H9 (cell line): Measurements from ENCODE around the gene LIX1L. TPM values are rescaled to one million over a fixed set of nuclear protein-coding genes. Genes with fewer than 3 reads are reported as not detected.

Experiments
- DNase-seq: peaks from one replicate; pipeline ENCODE4 v3.0.0-alpha.2; 2017
- H2AFZ ChIP-seq: one replicate; pipeline ENCODE4 v1.6.1; 2013; ENCODE audit warnings: mild to moderate bottlenecking, low read length, control low read depth, moderate library complexity
- H2AK5ac ChIP-seq: 2 replicates; pipeline ENCODE4 v1.6.1; 2013; ENCODE audit warnings: low read length, control low read depth, mixed read lengths; ENCODE audit not compliant: insufficient read length
- H2BK120ac ChIP-seq: one replicate; pipeline ENCODE4 v1.6.1; 2013; ENCODE audit warnings: low read depth, mild to moderate bottlenecking, low read length, control low read depth, inconsistent platforms; ENCODE audit not compliant: poor library complexity, severe bottlenecking
- H2BK12ac ChIP-seq: 2 replicates; pipeline ENCODE4 v1.6.1; 2013; ENCODE audit warnings: low read length, control low read depth, mixed read lengths, low read depth; ENCODE audit not compliant: insufficient read length
- H2BK15ac ChIP-seq: 2 replicates; pipeline ENCODE4 v1.6.1; 2013; ENCODE audit warnings: low read depth, low read length, control low read depth
- H2BK20ac ChIP-seq: one replicate; pipeline ENCODE4 v1.6.1; 2013; ENCODE audit warnings: low read depth, mild to moderate bottlenecking, low read length, control low read depth, inconsistent platforms; ENCODE audit not compliant: poor library complexity, severe bottlenecking
- H2BK5ac ChIP-seq: 2 replicates; pipeline ENCODE4 v1.6.1; 2013; ENCODE audit warnings: low read length, control low read depth, mixed read lengths; ENCODE audit not compliant: insufficient read length
- H3K14ac ChIP-seq: 2 replicates; pipeline ENCODE4 v1.6.1; 2013; ENCODE audit warnings: low read length, control low read depth; ENCODE audit not compliant: insufficient read depth
- H3K18ac ChIP-seq: 2 replicates; pipeline ENCODE4 v1.6.1; 2013; ENCODE audit warnings: low read depth, mild to moderate bottlenecking, mixed read lengths, low read length, control low read depth; ENCODE audit not compliant: insufficient read length
- H3K23ac ChIP-seq: 2 replicates; pipeline ENCODE4 v1.6.1; 2013; ENCODE audit warnings: low read length, control low read depth, mixed read lengths, low read depth; ENCODE audit not compliant: insufficient read length
- H3K23me2 ChIP-seq: 2 replicates; pipeline ENCODE4 v1.6.1; 2013; ENCODE audit warnings: low read depth, mild to moderate bottlenecking, mixed read lengths, low read length, control low read depth; ENCODE audit not compliant: insufficient read length, poor library complexity, severe bottlenecking
- H3K27ac ChIP-seq: 2 replicates; pipeline ENCODE4 v1.5.1; 2013; ENCODE audit warnings: low read length, control low read depth, mixed read lengths, low read depth; ENCODE audit not compliant: insufficient read length
- H3K27me3 ChIP-seq: 2 replicates; pipeline ENCODE4 v1.6.1; 2013; ENCODE audit warnings: low read length, control low read depth, inconsistent platforms; ENCODE audit not compliant: insufficient read depth
- H3K4ac ChIP-seq: 2 replicates; pipeline ENCODE4 v1.6.1; 2013; ENCODE audit warnings: low read depth, mild to moderate bottlenecking, control low read depth, inconsistent platforms, low read length, moderate library complexity
- H3K4me1 ChIP-seq: 2 replicates; pipeline ENCODE4 v1.6.1; 2013; ENCODE audit warnings: low read length, control low read depth, inconsistent platforms; ENCODE audit not compliant: insufficient read depth
- H3K4me2 ChIP-seq: 2 replicates; pipeline ENCODE4 v1.6.1; 2013; ENCODE audit warnings: low read length, control low read depth, mixed read lengths; ENCODE audit not compliant: insufficient read length, insufficient read depth
- H3K56ac ChIP-seq: 2 replicates; pipeline ENCODE4 v1.6.1; 2013; ENCODE audit warnings: low read depth, mild to moderate bottlenecking, mixed read lengths, low read length, control low read depth; ENCODE audit not compliant: insufficient read length
- H3K79me1 ChIP-seq: 2 replicates; pipeline ENCODE4 v1.6.1; 2013; ENCODE audit warnings: low read depth, mild to moderate bottlenecking, moderate library complexity, low read length, control low read depth, inconsistent platforms; ENCODE audit not compliant: insufficient read depth, poor library complexity, severe bottlenecking
- H3K79me2 ChIP-seq: 2 replicates; pipeline ENCODE4 v1.6.1; 2013; ENCODE audit warnings: low read length, control low read depth, inconsistent platforms; ENCODE audit not compliant: insufficient read depth
- H3K9ac ChIP-seq: 2 replicates; pipeline ENCODE4 v1.6.1; 2013; ENCODE audit warnings: low read length, control low read depth, mixed read lengths; ENCODE audit not compliant: insufficient read length; ENCODE audit errors: extremely low read depth
- H3K9me3 ChIP-seq: one replicate; pipeline ENCODE4 v1.6.1; 2013; ENCODE audit warnings: low read depth, low read length, inconsistent platforms; ENCODE audit not compliant: control insufficient read depth
- H3T11ph ChIP-seq: one replicate; pipeline ENCODE4 v1.6.1; 2013; ENCODE audit warnings: mild to moderate bottlenecking, low read length, control low read depth, inconsistent platforms
- H4K20me1 ChIP-seq: one replicate; pipeline ENCODE4 v1.6.1; 2013; ENCODE audit not compliant: control insufficient read depth, insufficient read length, insufficient read depth
- H4K5ac ChIP-seq: 2 replicates; pipeline ENCODE4 v1.6.1; 2013; ENCODE audit warnings: low read depth, mild to moderate bottlenecking, mixed read lengths, low read length, control low read depth; ENCODE audit not compliant: insufficient read length
- H4K8ac ChIP-seq: replicated peaks from 2 replicates; pipeline ENCODE4 v1.6.1; 2013; ENCODE audit warnings: low read length, control low read depth, mixed read lengths, low read depth; ENCODE audit not compliant: insufficient read length
- H4K91ac ChIP-seq: 2 replicates; pipeline ENCODE4 v1.6.1; 2013; ENCODE audit warnings: low read depth, mild to moderate bottlenecking, moderate library complexity, mixed read lengths, low read length, control low read depth; ENCODE audit not compliant: insufficient read length
- H3K27ac Mint-ChIP-seq, 3 experiments: 2 replicates in 2 of 3; 3 replicates in 1 of 3; pipeline ENCODE4 v1.8.0; 2020 to 2021; ENCODE audit warnings: mixed read lengths in 3 of 3, mild to moderate bottlenecking in 1 of 3, moderate library complexity in 1 of 3
- H3K27me3 Mint-ChIP-seq: 2 replicates; pipeline ENCODE4 v1.8.0; 2021; ENCODE audit warnings: low read depth, mild to moderate bottlenecking, moderate library complexity, mixed read lengths
- H3K36me3 Mint-ChIP-seq, 3 experiments: 2 replicates in 2 of 3; 3 replicates in 1 of 3; pipeline ENCODE4 v1.8.0; 2020 to 2021; ENCODE audit warnings: low read depth in 3 of 3, mixed read lengths in 3 of 3; ENCODE audit not compliant: insufficient read depth in 1 of 3
- H3K4me1 Mint-ChIP-seq, 2 experiments: 2 replicates each; pipeline ENCODE4 v1.8.0; 2020; ENCODE audit warnings: mixed read lengths in 2 of 2
- H3K4me3 Mint-ChIP-seq, 2 experiments: 2 replicates in 1 of 2; 3 replicates in 1 of 2; pipeline ENCODE4 v1.8.0; 2020 to 2021; ENCODE audit warnings: mild to moderate bottlenecking in 2 of 2, mixed read lengths in 2 of 2, moderate library complexity in 1 of 2
- H3K9me3 Mint-ChIP-seq, 2 experiments: 2 replicates in 1 of 2; 3 replicates in 1 of 2; pipeline ENCODE4 v1.8.0; 2020; ENCODE audit warnings: mild to moderate bottlenecking in 2 of 2, mixed read lengths in 2 of 2, moderate library complexity in 1 of 2
- WGBS: extraction: QIAGEN DNeasy Blood & Tissue Kit; methylation state at CpG from one replicate; pipeline ENCODE4 v1.1.7; 2013; ENCODE audit warnings: missing lambda C conversion rate, low lambda C conversion rate, mixed read lengths; ENCODE audit not compliant: insufficient read length; ENCODE audit errors: extremely low coverage; 5-methylcytosine and 5-hydroxymethylcytosine counted together
- total RNA-seq: library from RNA; stranded (reverse); gene quantifications from 2 replicates; pipeline ENCODE4 v1.2.1, GENCODE V29; 2021
- TF ChIP-seq, protein P1 (sequence below): fragments of 200-600 bp; sonication (generic); conservative IDR thresholded peaks from 3 replicates; pipeline ENCODE4 v1.8.0; 2021; ENCODE audit warnings: antibody characterized with exemption, mild to moderate bottlenecking

Gene LIX1L
- total RNA-seq, 1 experiment from 2014 or later: 5.9 TPM

DNA sequence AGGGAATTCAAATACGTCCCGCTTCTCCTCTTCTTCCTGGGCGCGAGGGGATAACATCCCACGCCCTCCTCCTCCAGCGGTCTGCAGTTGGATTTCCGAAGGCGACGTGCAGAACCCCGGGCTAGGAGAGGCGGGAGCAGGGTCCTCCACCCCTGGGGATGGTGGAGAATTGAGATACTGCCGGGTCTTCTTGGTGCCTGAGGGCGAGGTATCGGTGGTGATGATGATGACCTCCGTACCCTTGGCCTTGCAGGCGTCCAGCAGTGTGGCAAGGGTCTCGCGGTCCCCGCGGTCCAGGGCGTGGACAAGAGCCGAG lies 3.2 kb upstream of the LIX1L start:
- Histone ChIP-seq H4K5ac (no peak overlapping the region), H2BK120ac (no peak overlapping the region), H3K9ac (no peak overlapping the region), H3K23ac (no peak overlapping the region), H2AK5ac (no peak overlapping the region), H4K8ac (no peak overlapping the region), H2AFZ (no peak overlapping the region), H3K23me2 (peaks cover 31% of the 10 kb centered on the region), H3K4me2 (peak overlapping the region; percentile 75), H4K20me1 (no peaks in the 10 kb centered on the region), H3K56ac (no peak overlapping the region), H3T11ph (no peak overlapping the region), H3K27ac (no peak overlapping the region), H3K79me1 (no peaks in the 10 kb centered on the region), H3K27me3 (peaks cover 42% of the 10 kb centered on the region), H3K4me1 (peaks cover 2% of the 10 kb centered on the region; the same call in 1 of the 2 replicates), H2BK12ac (no peak overlapping the region), H3K18ac (no peak overlapping the region), H3K79me2 (no peaks in the 10 kb centered on the region), H3K4ac (no peak overlapping the region), H2BK5ac (no peak overlapping the region), H3K9me3 (no peaks in the 10 kb centered on the region), H4K91ac (no peak overlapping the region), H2BK20ac (no peak overlapping the region), H2BK15ac (no peak overlapping the region), H3K14ac (no peak overlapping the region)
- H3K4me1 Mint-ChIP-seq: peaks cover 42 to 50% of the 10 kb centered on the region in 2 experiments
- WGBS: no CpG with 5 or more reads among the region's 22 CpGs
- no peaks in the 10 kb centered on the region for H3K9me3 Mint-ChIP-seq
- peak overlapping the region in 1 of 3 experiments; percentile 94; a peak in 2 of 7 replicates for H3K27ac Mint-ChIP-seq
- DNase-seq: no peak
- peaks cover 74% of the 10 kb centered on the region for H3K27me3 Mint-ChIP-seq
- peak overlapping the region; percentile 87 to 95 for H3K4me3 Mint-ChIP-seq
- H3K36me3 Mint-ChIP-seq: no peaks in the 10 kb centered on the region; a peak in 1 of 7 replicates
- TF ChIP-seq, protein P1, sequence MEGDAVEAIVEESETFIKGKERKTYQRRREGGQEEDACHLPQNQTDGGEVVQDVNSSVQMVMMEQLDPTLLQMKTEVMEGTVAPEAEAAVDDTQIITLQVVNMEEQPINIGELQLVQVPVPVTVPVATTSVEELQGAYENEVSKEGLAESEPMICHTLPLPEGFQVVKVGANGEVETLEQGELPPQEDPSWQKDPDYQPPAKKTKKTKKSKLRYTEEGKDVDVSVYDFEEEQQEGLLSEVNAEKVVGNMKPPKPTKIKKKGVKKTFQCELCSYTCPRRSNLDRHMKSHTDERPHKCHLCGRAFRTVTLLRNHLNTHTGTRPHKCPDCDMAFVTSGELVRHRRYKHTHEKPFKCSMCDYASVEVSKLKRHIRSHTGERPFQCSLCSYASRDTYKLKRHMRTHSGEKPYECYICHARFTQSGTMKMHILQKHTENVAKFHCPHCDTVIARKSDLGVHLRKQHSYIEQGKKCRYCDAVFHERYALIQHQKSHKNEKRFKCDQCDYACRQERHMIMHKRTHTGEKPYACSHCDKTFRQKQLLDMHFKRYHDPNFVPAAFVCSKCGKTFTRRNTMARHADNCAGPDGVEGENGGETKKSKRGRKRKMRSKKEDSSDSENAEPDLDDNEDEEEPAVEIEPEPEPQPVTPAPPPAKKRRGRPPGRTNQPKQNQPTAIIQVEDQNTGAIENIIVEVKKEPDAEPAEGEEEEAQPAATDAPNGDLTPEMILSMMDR: no peak
